ENCODE data around the gene PAH. TPM values are rescaled to one million over a fixed set of nuclear protein-coding genes. Genes with fewer than 3 reads are reported as not detected.

The PAH gene
- total RNA-seq, 1 experiment from 2014 or later = not detected

DNA sequence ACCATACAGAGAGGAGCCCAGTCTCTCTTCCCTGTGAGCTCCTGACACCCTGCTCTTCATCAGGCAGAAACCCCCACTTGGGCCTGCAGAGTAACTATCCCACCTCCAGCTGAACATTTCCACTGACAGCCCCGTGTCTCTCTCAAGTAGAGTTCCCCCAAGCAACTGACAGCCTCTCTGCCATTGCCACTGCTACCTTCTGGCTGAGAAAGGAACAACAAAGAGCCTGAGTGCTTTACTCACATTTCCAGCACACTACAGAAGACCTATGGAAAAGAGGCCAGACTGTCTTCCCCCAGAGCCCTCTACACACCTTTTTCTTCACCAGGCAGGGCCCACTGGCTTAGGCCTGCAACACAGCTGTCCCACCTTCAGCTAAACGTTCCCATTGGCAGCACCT is 22.0 kb upstream of the PAH start:
- intact Hi-C loops (cut with micrococcal nuclease; ENCODE audit: unreplicated experiment) = no loop called here
- H3K4me3 ChIP-seq (ENCODE audit: low read depth, low read length, poor library complexity, severe bottlenecking) = no peak overlapping the region
- H3K36me3 ChIP-seq (ENCODE audit: insufficient read depth, low read length, poor library complexity, severe bottlenecking) = no peaks in the 10 kb centered on the region
- DNase-seq (ENCODE audit: low spot score) = no peak
- TF ChIP-seq, protein P1, sequence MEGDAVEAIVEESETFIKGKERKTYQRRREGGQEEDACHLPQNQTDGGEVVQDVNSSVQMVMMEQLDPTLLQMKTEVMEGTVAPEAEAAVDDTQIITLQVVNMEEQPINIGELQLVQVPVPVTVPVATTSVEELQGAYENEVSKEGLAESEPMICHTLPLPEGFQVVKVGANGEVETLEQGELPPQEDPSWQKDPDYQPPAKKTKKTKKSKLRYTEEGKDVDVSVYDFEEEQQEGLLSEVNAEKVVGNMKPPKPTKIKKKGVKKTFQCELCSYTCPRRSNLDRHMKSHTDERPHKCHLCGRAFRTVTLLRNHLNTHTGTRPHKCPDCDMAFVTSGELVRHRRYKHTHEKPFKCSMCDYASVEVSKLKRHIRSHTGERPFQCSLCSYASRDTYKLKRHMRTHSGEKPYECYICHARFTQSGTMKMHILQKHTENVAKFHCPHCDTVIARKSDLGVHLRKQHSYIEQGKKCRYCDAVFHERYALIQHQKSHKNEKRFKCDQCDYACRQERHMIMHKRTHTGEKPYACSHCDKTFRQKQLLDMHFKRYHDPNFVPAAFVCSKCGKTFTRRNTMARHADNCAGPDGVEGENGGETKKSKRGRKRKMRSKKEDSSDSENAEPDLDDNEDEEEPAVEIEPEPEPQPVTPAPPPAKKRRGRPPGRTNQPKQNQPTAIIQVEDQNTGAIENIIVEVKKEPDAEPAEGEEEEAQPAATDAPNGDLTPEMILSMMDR (conservative IDR thresholded peaks at IDR 0.05; ENCODE audit: low read depth, low read length) = no peak
- no peak for TF ChIP-seq EZH2 (IDR thresholded peaks at IDR 0.05; ENCODE audit: borderline replicate concordance, low read depth, low read length, poor library complexity, severe bottlenecking)
- H3K27me3 ChIP-seq (replicated peaks; ENCODE audit: insufficient read depth, low read depth, low read length, poor library complexity) = peaks cover 24% of the 10 kb centered on the region
- no peak overlapping the region for H3K27ac ChIP-seq (ENCODE audit: low read depth, low read length, poor library complexity, severe bottlenecking)
- ChIA-PET POLR2A (ENCODE audit: low non-redundant PET) (no interaction called here), CTCF (no interaction called here)
- no TSS peak for BruUV-seq (replicated peaks)
- no peaks in the 10 kb centered on the region for H3K4me1 ChIP-seq (ENCODE audit: insufficient read depth, low read length, poor library complexity, severe bottlenecking)
- no peaks in the 10 kb centered on the region for H3K9me3 ChIP-seq (ENCODE audit: low read depth, low read length, poor library complexity, severe bottlenecking)

DNA sequence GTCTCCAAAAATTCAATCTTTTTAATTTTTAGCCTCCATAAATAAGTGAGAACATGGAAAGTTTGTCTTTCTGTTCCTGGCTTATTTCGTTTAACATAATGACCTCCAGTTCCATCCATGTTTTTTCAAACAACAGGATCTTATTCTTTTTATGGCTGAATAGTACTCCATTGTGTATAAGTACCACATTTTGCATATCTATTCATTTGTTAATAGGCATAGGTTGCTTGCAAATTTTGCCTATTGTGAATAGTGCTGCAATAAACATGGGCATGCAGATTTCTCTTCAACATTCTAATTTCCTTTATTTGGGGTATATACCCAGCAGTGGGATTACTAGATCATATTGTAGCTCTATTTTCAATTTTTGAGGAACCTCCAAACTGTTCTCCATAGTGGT is 16.1 kb upstream of the PAH start:
- H3K27ac ChIP-seq (ENCODE audit: low read depth, low read length, poor library complexity, severe bottlenecking) = no peak overlapping the region
- DNase-seq (ENCODE audit: low spot score) = no peak
- no peak overlapping the region for H3K4me3 ChIP-seq (ENCODE audit: low read depth, low read length, poor library complexity, severe bottlenecking)
- no TSS peak for BruUV-seq (replicated peaks)
- no peaks in the 10 kb centered on the region for H3K4me1 ChIP-seq (ENCODE audit: insufficient read depth, low read length, poor library complexity, severe bottlenecking)
- peaks cover 17% of the 10 kb centered on the region for H3K27me3 ChIP-seq (replicated peaks; ENCODE audit: insufficient read depth, low read depth, low read length, poor library complexity)
- no peaks in the 10 kb centered on the region for H3K9me3 ChIP-seq (ENCODE audit: low read depth, low read length, poor library complexity, severe bottlenecking)
- POLR2A ChIA-PET (ENCODE audit: low non-redundant PET) = no interaction called here
- intact Hi-C loops (cut with micrococcal nuclease; ENCODE audit: unreplicated experiment) = no loop called here
- CTCF ChIA-PET = no interaction called here
- no peak for TF ChIP-seq EZH2 (IDR thresholded peaks at IDR 0.05; ENCODE audit: borderline replicate concordance, low read depth, low read length, poor library complexity, severe bottlenecking)
- TF ChIP-seq, protein P1 (conservative IDR thresholded peaks at IDR 0.05; ENCODE audit: low read depth, low read length) = no peak
- no peaks in the 10 kb centered on the region for H3K36me3 ChIP-seq (ENCODE audit: insufficient read depth, low read length, poor library complexity, severe bottlenecking)

DNA sequence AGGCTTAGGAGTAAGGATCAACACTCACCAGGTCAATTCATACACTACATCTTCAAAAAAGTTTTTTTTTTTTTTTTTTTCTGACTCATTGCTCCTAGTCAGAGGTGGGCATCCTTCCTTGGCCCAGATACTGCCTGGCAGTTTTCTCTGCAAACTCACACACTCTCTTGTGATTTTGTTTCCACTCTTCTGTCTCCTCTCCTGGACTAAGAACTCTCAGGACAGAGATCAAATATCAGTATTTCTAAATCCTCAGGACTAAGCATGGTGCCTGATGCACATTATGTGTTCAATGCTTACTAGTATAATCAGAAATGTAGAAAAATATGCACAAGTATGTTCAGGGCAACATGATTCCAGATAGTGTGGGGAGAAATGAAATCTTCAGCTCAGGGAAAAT is 10.2 kb upstream of the PAH start:
- Histone ChIP-seq H3K9me3 (ENCODE audit: low read depth, low read length, poor library complexity, severe bottlenecking) (no peaks in the 10 kb centered on the region), H3K4me3 (ENCODE audit: low read depth, low read length, poor library complexity, severe bottlenecking) (no peak overlapping the region), H3K27me3 (replicated peaks; ENCODE audit: insufficient read depth, low read depth, low read length, poor library complexity) (peaks cover 23% of the 10 kb centered on the region), H3K36me3 (ENCODE audit: insufficient read depth, low read length, poor library complexity, severe bottlenecking) (no peaks in the 10 kb centered on the region), H3K27ac (ENCODE audit: low read depth, low read length, poor library complexity, severe bottlenecking) (no peak overlapping the region), H3K4me1 (ENCODE audit: insufficient read depth, low read length, poor library complexity, severe bottlenecking) (no peaks in the 10 kb centered on the region)
- CTCF ChIA-PET = no interaction called here
- BruUV-seq (replicated peaks) = no TSS peak
- intact Hi-C loops (cut with micrococcal nuclease; ENCODE audit: unreplicated experiment) = no loop called here
- TF ChIP-seq EZH2 (IDR thresholded peaks at IDR 0.05; ENCODE audit: borderline replicate concordance, low read depth, low read length, poor library complexity, severe bottlenecking) = no peak
- TF ChIP-seq, protein P1 (conservative IDR thresholded peaks at IDR 0.05; ENCODE audit: low read depth, low read length) = no peak
- POLR2A ChIA-PET (ENCODE audit: low non-redundant PET) = no interaction called here
- DNase-seq (ENCODE audit: low spot score) = no peak
